IMR-90 (cell line): ENCODE measurements around the gene ERBB4. TPM values are rescaled to one million over a fixed set of nuclear protein-coding genes. Genes with fewer than 3 reads are reported as not detected.

Source experiments
- ATAC-seq: fragments of 200-7000 bp; cut with Tn5 transposase; 2 replicates; pipeline ENCODE4 v1.9.1; 2020; ENCODE audit warnings: low read depth, mild to moderate bottlenecking, moderate library complexity
- BruUV-seq: library from RNA; stranded (reverse); fragments of 400-500 nt; replicated peaks from 2 replicates; lab custom pipeline; 2021; lab: Mats Ljungman, UMichigan
- CTCF ChIA-PET: fragments of 300-600 bp; formaldehyde crosslinking; extraction: SDS; loops from one replicate; lab custom pipeline; 2021; ENCODE audit warnings: antibody characterized with exemption; lab: Yijun Ruan, JAX
- POLR2A ChIA-PET: fragments of 300-600 bp; sonication (Branson Sonifier 250); formaldehyde crosslinking; loops from one replicate; lab custom pipeline; 2022; ENCODE audit warnings: antibody characterized with exemption; ENCODE audit not compliant: unreplicated experiment; lab: Charles Lee
- DNase-seq: peaks from one replicate; pipeline ENCODE4 v3.0.0; 2013
- H2AFZ ChIP-seq: replicated peaks from 2 replicates; pipeline ENCODE3; 2013; ENCODE audit warnings: low read length, mild to moderate bottlenecking; ENCODE audit not compliant: poor library complexity
- H2AK5ac ChIP-seq: 2 replicates; pipeline ENCODE4 v1.6.1; 2013; ENCODE audit warnings: low read depth, low read length, inconsistent platforms
- H2AK9ac ChIP-seq: replicated peaks from 2 replicates; pipeline ENCODE3; 2013; ENCODE audit warnings: mild to moderate bottlenecking, low read depth, low read length, moderate library complexity; ENCODE audit not compliant: poor library complexity
- H2BK120ac ChIP-seq: 2 replicates; pipeline ENCODE4 v1.6.1; 2013; ENCODE audit warnings: low read depth, low read length, inconsistent platforms
- H2BK15ac ChIP-seq: 3 replicates; pipeline ENCODE4 v1.6.1; 2013; ENCODE audit warnings: low read depth, low read length, inconsistent platforms
- H2BK20ac ChIP-seq: 2 replicates; pipeline ENCODE4 v1.6.1; 2013; ENCODE audit warnings: low read depth, mild to moderate bottlenecking, inconsistent platforms, low read length, moderate library complexity
- H2BK5ac ChIP-seq: 2 replicates; pipeline ENCODE4 v1.6.1; 2013; ENCODE audit warnings: mild to moderate bottlenecking, low read depth, low read length, inconsistent platforms; ENCODE audit not compliant: poor library complexity, severe bottlenecking
- H3K14ac ChIP-seq: replicated peaks from 2 replicates; pipeline ENCODE4 v1.6.1; 2013; ENCODE audit warnings: low read depth, low read length, inconsistent platforms
- H3K18ac ChIP-seq: 2 replicates; pipeline ENCODE4 v1.6.1; 2013; ENCODE audit warnings: low read depth, low read length, control low read depth
- H3K23ac ChIP-seq: 2 replicates; pipeline ENCODE4 v1.6.1; 2013; ENCODE audit warnings: low read depth, low read length, inconsistent platforms
- H3K27ac ChIP-seq: 2 replicates; pipeline ENCODE4 v1.5.1; 2013; ENCODE audit warnings: mild to moderate bottlenecking, control low read depth, low read length; ENCODE audit not compliant: insufficient read depth
- H3K27me3 ChIP-seq: 2 replicates; pipeline ENCODE4 v1.6.1; 2013; ENCODE audit warnings: low read length; ENCODE audit not compliant: control insufficient read depth, insufficient read depth
- H3K36me3 ChIP-seq: 2 replicates; pipeline ENCODE4 v1.6.1; 2013; ENCODE audit warnings: low read length, mixed read lengths; ENCODE audit not compliant: control insufficient read depth, insufficient read depth
- H3K4ac ChIP-seq: 2 replicates; pipeline ENCODE4 v1.6.1; 2013; ENCODE audit warnings: low read depth, low read length, inconsistent platforms
- H3K4me1 ChIP-seq: 2 replicates; pipeline ENCODE4 v1.6.1; 2013; ENCODE audit warnings: low read length, mixed read lengths; ENCODE audit not compliant: control insufficient read depth, insufficient read depth
- H3K4me2 ChIP-seq: 2 replicates; pipeline ENCODE4 v1.6.1; 2013; ENCODE audit warnings: low read depth, mild to moderate bottlenecking, control low read depth, low read length, moderate library complexity
- H3K4me3 ChIP-seq: 2 replicates; pipeline ENCODE4 v1.5.1; 2013; ENCODE audit warnings: low read depth, mild to moderate bottlenecking, control low read depth, low read length, moderate library complexity; ENCODE audit not compliant: insufficient read depth
- H3K56ac ChIP-seq: 2 replicates; pipeline ENCODE4 v1.6.1; 2013; ENCODE audit warnings: low read length, inconsistent platforms; ENCODE audit not compliant: insufficient read depth; ENCODE audit errors: extremely low read depth
- H3K79me1 ChIP-seq, 2 experiments: 2 replicates each; pipeline ENCODE4 v1.6.1; 2013; ENCODE audit warnings: low read length in 2 of 2, inconsistent platforms in 1 of 2, low read depth in 1 of 2
- H3K9ac ChIP-seq: 2 replicates; pipeline ENCODE4 v1.6.1; 2013; ENCODE audit warnings: low read depth, low read length, control low read depth
- H3K9me1 ChIP-seq: 2 replicates; pipeline ENCODE4 v1.6.1; 2013; ENCODE audit warnings: low read length, inconsistent platforms; ENCODE audit not compliant: insufficient read depth
- H3K9me3 ChIP-seq: 2 replicates; pipeline ENCODE4 v1.6.1; 2013; ENCODE audit warnings: low read length; ENCODE audit not compliant: control insufficient read depth, insufficient read depth
- H4K20me1 ChIP-seq: 2 replicates; pipeline ENCODE4 v1.6.1; 2013; ENCODE audit warnings: low read length, inconsistent platforms; ENCODE audit not compliant: insufficient read depth
- H4K5ac ChIP-seq: 2 replicates; pipeline ENCODE4 v1.6.1; 2013; ENCODE audit warnings: mild to moderate bottlenecking, low read depth, low read length, control low read depth
- H4K8ac ChIP-seq, 2 experiments: 2 replicates each; pipeline ENCODE4 v1.6.1; 2013; ENCODE audit warnings: low read depth in 2 of 2, low read length in 2 of 2, control low read depth in 1 of 2, inconsistent platforms in 1 of 2
- H4K91ac ChIP-seq: 2 replicates; pipeline ENCODE4 v1.6.1; 2013; ENCODE audit warnings: low read depth, low read length, inconsistent platforms; ENCODE audit not compliant: insufficient read depth
- CHD1 ChIP-seq: IDR thresholded peaks from 2 replicates; pipeline ENCODE4 v1.6.1; 2012; ENCODE audit warnings: low read depth, low read length, improper control_type of control experiment
- FOS ChIP-seq: fragments of 150-350 bp; IDR thresholded peaks from 2 replicates; pipeline ENCODE4 v1.6.1; 2016; ENCODE audit warnings: low read depth, low read length
- MXI1 ChIP-seq: IDR thresholded peaks from 2 replicates; pipeline ENCODE4 v1.6.1; 2012; ENCODE audit warnings: low read depth, mild to moderate bottlenecking, low read length, moderate library complexity, borderline replicate concordance
- SMC3 ChIP-seq: fragments of 150-350 bp; IDR thresholded peaks from 2 replicates; pipeline ENCODE4 v1.6.1; 2016; ENCODE audit warnings: low read depth, mild to moderate bottlenecking, antibody characterized with exemption, low read length, moderate library complexity
- WGBS, 2 experiments: methylation state at CpG; one replicate each; pipeline versions ENCODE4 v1.1.5 to v1.1.7; 2013; ENCODE audit warnings: missing lambda C conversion rate in 2 of 2; ENCODE audit not compliant: insufficient read length in 1 of 2; ENCODE audit errors: extremely low coverage in 2 of 2; 5-methylcytosine and 5-hydroxymethylcytosine counted together
- dilution Hi-C: fragments of 300-500 bp; cut with HindIII; formaldehyde crosslinking; loops from one replicate; pipeline ENCODE4 v1.14.3; 2018; ENCODE audit warnings: low sequenced_read_pairs; ENCODE audit not compliant: unreplicated experiment
- in situ Hi-C: fragments of 300-500 bp; cut with MboI; formaldehyde crosslinking; loops from 3 replicates; pipeline ENCODE4 v1.14.3; 2019; ENCODE audit warnings: low sequenced_read_pairs, inconsistent platforms, mixed read lengths
- intact Hi-C: fragments of 100-400 bp; cut with micrococcal nuclease; formaldehyde crosslinking; loops from 2 replicates; pipeline ENCODE4 v1.10.0; 2022
- polyA plus RNA-seq, 3 experiments: library from polyadenylated mRNA; depleted of rRNA; stranded (reverse); fragments of >200 nt; gene quantifications; 2 replicates each; pipeline ENCODE4 v1.2.3, GENCODE V29; 2012; ENCODE audit warnings: low replicate concordance in 1 of 3
- total RNA-seq: library from RNA; depleted of rRNA; stranded (reverse); fragments of >200 nt; gene quantifications from 2 replicates; pipeline ENCODE4 v1.2.3, GENCODE V29; 2012
- TF ChIP-seq, protein P1 (sequence below): fragments of 150-350 bp; IDR thresholded peaks from 2 replicates; pipeline ENCODE4 v1.6.1; 2016; ENCODE audit warnings: low read depth, mild to moderate bottlenecking, low read length, moderate library complexity, borderline replicate concordance
- TF ChIP-seq, protein P2 (sequence below): fragments of 150-350 bp; IDR thresholded peaks from 2 replicates; pipeline ENCODE4 v1.6.1; 2017; ENCODE audit warnings: mild to moderate bottlenecking, antibody characterized with exemption, low read length, low read depth
- TF ChIP-seq, protein P3 (sequence below): conservative IDR thresholded peaks from 2 replicates; pipeline ENCODE4 v1.5.1; 2012; ENCODE audit warnings: mild to moderate bottlenecking, low read depth, low read length, improper control_type of control experiment

Gene ERBB4
- total and polyA plus RNA-seq, 2 of the 4 experiments (the other 2 are of a cell fraction), result not detected

DNA sequence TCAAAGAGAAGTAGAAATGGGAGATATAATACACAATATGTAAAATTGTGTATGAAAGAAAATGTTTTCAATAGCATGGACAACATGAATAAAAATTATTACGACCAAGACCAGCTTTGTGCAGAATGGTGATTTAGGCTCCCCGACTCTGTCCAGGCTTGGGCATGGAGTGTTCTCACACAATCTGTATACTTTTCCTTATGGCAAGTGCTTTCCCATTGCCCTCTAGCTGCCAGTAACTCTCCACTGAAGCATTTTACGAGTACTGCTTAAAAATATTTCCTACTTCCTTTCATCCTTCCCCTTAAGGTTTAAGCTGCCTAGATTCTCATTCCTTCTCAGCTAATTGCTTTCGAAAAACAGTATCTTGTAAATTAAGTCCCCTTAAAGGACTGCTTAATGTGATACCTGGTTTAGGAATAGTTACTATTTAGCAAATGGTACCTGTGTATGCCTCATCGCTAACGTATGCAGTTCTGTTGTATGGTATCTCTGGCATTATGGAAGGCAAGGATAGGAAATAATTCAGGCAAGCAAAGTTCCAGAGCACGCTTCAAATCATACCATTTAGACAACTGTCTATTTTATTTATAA lies 714.6 kb downstream of the ERBB4 start:
- intact Hi-C loops, result no loop called here
- in situ Hi-C loops, result no loop called here
- no TSS peak for BruUV-seq

More for the DNA sequence above, 714.6 kb downstream of the ERBB4 start:
- H3K79me1 ChIP-seq, result no peaks in the 10 kb centered on the region
- H4K20me1 ChIP-seq, result no peaks in the 10 kb centered on the region
- no peak overlapping the region for H2BK120ac ChIP-seq
- H3K4me3 ChIP-seq, result no peak overlapping the region
- H4K8ac ChIP-seq, result no peak overlapping the region
- H2BK15ac ChIP-seq, result no peak overlapping the region
- no peak overlapping the region for H4K5ac ChIP-seq
- H3K4ac ChIP-seq, result no peak overlapping the region
- H4K91ac ChIP-seq, result no peak overlapping the region
- no peak overlapping the region for H3K4me2 ChIP-seq
- H2BK5ac ChIP-seq, result no peak overlapping the region
- no peak overlapping the region for H2AFZ ChIP-seq
- no peaks in the 10 kb centered on the region for H3K36me3 ChIP-seq
- no peaks in the 10 kb centered on the region for H3K9me3 ChIP-seq
- ATAC-seq, result no peak
- H3K27ac ChIP-seq, result no peak overlapping the region
- H3K56ac ChIP-seq, result no peak overlapping the region
- CTCF ChIA-PET, result no interaction called here
- 33% methylated on average over 1 of the region's 7 CpGs; no CpG with 5 or more reads in 1 of the 2 experiments for WGBS, 2 experiments
- H3K9ac ChIP-seq, result no peak overlapping the region
- no peak for DNase-seq
- TF ChIP-seq, protein P1, sequence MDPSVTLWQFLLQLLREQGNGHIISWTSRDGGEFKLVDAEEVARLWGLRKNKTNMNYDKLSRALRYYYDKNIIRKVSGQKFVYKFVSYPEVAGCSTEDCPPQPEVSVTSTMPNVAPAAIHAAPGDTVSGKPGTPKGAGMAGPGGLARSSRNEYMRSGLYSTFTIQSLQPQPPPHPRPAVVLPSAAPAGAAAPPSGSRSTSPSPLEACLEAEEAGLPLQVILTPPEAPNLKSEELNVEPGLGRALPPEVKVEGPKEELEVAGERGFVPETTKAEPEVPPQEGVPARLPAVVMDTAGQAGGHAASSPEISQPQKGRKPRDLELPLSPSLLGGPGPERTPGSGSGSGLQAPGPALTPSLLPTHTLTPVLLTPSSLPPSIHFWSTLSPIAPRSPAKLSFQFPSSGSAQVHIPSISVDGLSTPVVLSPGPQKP, result no peak
- TF ChIP-seq, protein P2, sequence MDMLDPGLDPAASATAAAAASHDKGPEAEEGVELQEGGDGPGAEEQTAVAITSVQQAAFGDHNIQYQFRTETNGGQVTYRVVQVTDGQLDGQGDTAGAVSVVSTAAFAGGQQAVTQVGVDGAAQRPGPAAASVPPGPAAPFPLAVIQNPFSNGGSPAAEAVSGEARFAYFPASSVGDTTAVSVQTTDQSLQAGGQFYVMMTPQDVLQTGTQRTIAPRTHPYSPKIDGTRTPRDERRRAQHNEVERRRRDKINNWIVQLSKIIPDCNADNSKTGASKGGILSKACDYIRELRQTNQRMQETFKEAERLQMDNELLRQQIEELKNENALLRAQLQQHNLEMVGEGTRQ, result no peak
- TF ChIP-seq FOS (no peak), SMC3 (no peak), MXI1 (no peak), CHD1 (no peak)
- TF ChIP-seq, protein P3, sequence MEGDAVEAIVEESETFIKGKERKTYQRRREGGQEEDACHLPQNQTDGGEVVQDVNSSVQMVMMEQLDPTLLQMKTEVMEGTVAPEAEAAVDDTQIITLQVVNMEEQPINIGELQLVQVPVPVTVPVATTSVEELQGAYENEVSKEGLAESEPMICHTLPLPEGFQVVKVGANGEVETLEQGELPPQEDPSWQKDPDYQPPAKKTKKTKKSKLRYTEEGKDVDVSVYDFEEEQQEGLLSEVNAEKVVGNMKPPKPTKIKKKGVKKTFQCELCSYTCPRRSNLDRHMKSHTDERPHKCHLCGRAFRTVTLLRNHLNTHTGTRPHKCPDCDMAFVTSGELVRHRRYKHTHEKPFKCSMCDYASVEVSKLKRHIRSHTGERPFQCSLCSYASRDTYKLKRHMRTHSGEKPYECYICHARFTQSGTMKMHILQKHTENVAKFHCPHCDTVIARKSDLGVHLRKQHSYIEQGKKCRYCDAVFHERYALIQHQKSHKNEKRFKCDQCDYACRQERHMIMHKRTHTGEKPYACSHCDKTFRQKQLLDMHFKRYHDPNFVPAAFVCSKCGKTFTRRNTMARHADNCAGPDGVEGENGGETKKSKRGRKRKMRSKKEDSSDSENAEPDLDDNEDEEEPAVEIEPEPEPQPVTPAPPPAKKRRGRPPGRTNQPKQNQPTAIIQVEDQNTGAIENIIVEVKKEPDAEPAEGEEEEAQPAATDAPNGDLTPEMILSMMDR, result no peak
- H3K4me1 ChIP-seq, result no peaks in the 10 kb centered on the region
- H3K18ac ChIP-seq, result no peak overlapping the region
- no peak overlapping the region for H2AK9ac ChIP-seq
- no peak overlapping the region for H3K23ac ChIP-seq
- H2BK20ac ChIP-seq, result no peak overlapping the region
- H3K9me1 ChIP-seq, result no peaks in the 10 kb centered on the region
- dilution Hi-C loops, result no loop called here
- no peak overlapping the region for H2AK5ac ChIP-seq
- no peak overlapping the region for H3K14ac ChIP-seq
- POLR2A ChIA-PET, result no interaction called here
- no peaks in the 10 kb centered on the region for H3K27me3 ChIP-seq
